Measurements from ENCODE around the gene MAPK4.

Gene MAPK4

DNA sequence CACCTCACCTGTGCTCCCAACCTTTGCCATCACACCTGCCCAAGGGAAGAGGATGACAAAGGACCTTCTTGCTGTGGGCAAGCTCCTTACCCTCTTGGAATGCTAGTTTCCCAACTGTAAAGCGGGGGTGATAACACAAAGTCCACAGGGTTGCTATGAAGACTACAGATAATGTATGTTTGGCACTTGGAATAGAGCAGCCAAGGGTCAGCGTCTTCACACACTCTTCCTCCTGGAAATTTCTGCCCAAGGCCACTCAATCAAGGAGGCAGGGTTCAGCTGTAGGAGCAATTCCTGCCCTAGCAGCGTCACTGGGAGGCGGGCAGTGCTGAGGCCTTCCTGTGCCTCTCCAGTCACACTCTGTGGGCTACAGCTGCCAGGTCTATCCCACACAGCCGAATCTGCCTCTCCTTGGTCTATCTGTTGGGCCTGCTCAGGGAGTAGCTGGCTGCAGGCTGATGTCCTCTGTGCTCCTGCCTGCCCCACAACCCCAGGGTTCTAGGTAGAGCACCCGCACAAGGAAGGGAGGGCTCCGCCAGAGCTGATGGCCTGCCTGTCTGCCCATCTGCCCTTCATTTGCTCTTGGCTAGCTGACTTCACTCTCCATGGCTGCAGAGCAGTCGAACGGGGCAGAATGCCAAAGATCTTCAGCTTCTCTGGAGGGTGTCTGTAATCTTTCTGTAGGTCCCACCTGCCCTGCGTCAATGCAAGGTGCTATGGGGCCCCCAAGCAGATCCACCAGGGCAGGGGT is 168.0 kb downstream of the MAPK4 start:
- no peak for DNase-seq

DNA sequence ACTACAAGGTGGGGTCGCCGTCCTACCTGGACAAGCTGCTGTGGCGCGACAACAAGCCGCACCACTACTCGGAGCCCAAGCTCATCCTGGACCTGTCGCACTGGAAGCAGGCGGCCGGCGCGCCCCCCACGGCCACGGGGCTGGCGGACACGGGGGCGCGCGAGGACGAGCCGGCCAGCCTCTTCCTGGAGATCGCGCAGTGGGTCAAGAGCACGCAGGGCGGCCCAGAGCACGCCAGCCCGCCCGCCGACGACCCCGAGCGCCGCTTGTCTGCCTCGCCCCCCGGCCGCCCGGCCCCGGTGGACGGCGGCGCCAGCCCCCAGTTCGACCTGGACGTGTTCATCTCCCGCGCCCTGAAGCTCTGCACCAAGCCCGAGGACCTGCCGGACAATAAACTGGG is 169.5 kb downstream of the MAPK4 start:
- DNase-seq: no peak

DNA sequence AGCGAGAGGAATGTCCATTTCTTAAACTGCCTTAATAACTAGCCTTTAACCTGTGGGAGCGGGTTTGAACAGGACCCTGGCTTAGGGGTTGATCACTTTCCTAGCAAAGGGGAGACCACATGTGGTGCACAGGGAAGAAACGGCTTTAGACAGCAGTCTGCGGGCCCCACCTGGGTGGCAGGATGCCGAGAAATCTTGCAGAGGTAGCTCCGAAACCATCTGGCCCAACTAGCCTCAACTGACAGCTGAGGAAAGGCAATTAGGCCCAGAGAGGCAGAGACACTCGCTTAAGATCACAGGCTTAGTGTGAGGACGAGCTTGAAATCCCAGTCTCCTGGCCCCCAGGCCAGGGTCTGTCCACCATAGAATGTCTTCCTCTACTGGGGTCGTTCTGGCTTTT is 170.1 kb downstream of the MAPK4 start:
- no peak for DNase-seq

DNA sequence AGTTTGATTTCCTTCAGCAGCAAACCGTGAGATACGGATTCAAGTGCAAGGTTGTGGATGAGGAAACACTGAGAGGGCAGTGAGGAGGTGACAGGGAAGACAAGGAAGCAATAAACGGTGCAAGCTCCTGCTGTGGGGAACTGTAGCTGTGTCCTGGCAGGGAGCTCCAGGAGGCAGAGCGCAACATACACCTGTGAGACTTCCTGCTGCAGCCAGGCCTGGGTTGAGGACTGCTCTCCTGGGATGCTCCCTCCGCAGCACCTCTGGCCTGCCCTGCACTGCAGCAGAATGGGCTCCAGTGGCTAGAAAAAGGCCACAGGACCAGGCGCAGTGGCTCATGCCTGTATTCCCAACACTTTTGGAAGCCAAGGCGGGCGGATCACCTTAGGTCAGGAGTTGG is 174.5 kb downstream of the MAPK4 start:
- no peak for DNase-seq

DNA sequence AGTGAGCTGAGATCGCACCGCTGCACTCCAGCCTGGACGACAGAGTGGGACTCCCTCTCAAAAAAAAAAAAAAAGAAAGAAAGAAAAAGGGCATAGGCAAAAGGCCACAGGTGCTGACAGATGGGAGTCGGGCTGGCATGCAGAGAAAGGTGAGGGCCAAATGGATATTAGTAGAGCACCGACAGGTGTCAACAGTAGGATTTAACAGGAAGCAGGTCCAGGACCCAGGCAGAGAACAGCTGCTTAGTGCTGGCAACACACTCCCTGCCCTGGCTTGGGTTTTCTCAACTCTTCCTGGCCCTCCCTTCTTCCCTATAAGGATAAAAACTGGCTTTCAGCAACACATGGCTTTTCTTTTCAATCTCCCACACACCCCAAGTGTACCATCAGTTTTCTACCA is 175.0 kb downstream of the MAPK4 start:
- no peak for DNase-seq

DNA sequence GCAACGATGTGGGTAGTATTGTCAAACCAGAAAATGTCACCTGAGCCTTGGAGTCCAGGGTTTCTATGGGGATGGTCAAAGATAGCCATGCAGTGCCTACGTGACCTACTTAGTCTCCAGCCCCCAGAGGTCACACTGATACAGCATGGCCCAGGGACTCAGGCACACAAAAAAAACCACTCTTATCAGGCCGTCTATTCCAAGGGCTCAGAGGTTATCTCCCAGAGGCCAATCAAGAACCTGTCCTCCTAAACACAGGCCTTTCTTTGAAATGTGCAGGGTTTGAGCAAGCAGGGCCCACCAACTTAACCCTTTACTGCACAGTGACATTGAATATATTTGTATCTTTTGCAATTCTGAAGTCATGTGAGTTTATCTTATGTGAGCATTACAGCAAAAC is 177.2 kb downstream of the MAPK4 start:
- DNase-seq: no peak

DNA sequence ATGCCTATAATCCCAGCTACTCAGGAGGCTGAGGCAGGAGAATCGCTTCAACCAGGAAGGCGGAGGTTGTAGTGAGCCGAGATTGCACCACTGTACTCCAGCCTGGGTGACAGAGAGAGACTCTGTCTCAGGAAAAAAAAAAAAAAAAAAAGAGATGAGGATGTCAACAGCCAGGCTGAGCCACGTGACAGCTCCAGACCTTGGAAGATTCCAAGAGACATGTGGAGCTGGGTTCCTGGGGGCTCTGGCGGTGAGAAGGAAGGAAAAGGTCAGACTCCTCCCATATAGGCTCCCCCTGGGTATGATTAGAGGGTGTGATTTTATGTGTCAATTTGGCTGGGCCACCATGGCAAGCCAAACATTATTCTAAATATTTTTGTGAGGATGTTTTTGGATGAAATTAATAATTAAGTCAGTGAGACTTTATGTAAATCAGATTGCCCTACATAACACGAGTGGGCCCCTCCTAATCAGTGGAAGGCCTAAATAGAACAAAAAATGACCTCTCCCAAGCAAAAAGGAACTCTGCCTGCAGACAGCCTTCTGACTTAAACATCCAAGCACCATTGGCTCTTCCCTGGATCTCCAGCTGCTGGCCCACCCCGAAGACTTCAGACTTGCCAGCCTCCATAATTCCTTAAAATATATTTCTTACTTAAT is 178.3 kb downstream of the MAPK4 start:
- DNase-seq: no peak

DNA sequence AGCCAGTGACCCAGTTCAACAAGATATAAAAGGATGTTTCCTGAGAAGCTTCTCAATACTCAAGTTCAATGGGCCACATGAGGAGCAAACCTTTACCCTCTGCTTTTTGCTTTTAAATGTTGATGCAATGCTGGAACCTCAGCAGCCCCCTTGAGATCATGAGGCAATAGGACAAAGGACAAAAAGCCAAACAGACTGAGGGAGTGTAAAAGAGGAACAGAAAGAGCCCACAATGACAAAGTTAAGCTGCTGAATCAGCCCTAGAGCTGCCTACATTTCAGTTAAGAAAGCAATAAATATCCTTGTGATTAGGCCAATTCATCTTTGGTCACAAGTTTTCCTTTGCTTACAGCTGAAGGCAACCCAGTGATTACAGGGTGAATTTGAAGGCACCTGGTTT is 183.1 kb downstream of the MAPK4 start:
- DNase-seq: no peak

DNA sequence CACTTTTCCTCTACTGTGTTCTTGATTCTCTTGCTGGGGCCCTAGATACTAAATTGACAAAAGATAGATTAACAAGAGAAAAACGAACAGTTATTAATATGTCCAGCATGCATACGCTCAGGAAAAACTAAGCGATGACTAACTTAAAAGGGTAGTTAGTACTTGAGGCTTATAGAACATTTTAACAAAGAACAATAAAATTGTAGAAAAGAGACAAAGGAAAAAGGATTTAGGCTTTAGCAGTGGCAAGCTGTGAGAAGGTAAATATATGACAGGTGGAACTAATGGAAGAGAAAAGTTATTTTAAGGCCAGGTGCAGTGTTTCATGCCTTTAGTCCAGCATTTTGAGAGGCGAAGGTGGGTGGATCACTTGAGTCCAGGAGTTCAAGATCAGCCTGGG is 184.4 kb downstream of the MAPK4 start:
- DNase-seq: no peak

DNA sequence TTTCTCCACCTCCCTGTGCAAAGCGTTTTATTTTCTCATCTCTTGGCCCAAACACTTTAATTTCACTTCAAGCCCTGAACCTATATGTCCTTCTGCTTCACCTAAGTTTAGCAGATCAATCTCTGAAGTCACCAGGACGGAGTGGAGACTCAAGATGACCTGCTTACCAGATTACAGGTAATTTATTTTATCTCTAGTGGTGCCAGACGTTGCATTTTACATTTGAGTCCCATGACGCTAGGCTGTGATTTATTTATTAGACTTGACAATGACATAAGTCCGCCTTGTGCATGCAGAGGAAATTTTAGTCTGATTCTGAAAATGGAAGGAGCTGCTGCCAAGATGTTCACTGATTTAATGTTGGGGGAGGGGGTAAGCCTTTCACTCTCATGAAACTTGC is 186.1 kb downstream of the MAPK4 start:
- DNase-seq: no peak

DNA sequence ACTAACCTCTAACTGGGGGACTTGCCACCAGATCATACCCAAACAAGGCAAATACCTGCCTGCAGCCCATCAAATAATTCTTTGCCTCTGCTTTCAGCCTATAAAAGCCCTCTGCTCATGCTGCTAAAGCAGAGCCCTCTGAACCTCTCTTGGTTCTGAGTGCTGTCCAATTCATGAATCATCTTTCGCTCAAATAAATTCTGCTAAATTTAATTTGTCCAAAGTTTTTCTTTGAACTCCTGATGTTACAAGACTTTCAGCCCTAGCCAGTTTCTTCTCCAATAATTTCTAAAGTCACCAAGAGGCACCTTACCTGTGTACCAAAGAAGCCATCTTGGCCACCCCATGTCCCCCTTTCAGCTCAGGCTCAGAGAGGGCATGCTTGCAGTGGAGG is 188.0 kb downstream of the MAPK4 start:
- DNase-seq: no peak

DNA sequence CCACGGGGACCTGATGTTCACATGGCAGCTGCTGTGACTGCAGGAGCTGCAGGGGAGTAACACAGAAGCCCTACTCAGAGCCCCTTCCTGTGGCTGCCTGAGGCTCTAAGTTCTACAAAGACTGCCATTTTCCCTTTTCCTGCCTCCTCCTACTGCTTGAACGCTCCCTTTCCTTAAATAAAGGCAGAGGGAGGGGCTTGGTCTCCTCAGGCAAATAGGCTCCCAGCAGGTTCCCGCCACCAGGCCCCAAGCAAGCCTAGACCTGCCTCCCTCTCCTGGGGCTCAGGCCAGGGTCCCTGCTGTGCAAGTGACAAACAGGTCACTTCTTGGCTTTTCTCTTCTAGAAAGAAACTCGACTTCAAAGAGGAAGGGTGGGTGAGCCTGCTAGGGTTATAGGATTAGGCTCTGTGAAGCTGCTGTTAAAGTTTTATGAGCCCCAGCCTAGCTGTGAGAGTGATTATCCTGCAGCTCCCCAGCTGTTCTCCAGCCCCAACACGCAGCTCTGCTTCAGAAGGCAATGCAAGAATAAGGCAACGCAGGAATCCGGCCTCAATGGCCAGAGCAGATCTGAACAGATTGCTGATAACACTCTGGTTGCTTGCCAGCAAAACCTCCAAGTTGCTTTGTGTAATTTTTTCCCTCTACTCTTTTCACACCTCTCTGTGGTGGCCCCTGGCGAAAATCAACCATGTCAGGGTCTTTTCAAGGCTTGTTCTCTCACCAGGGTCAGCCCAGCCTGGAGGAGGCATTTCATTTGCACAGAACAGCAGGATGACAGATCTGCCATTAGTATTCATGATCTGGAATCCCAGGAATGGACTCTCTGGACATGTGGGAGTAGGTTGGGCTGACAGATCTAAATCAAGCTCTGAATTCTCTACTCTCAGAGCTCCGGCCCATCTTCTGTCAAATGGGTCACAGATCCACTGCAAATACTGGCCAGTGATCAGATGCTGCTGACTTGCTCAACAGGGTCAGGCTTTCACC is 188.6 kb downstream of the MAPK4 start:
- DNase-seq: no peak

DNA sequence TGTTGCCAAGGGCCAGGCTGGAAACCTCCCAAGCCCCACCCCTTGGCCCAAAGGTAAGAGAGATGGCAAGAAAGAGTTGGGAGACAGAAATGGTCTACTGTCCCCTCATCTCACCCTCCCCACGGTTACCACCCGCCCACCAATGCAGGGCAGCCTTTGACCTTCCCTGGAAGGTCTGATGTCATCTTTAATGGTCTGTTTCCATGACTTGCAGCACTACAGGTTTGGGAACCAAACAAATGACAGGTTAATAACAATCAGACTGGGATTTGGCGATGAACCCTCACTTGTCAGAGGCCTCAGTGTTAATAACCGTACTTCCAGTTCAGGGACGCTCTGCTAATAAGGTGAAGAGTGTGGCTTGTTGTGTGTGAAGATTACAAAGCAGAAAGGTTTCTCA is 189.5 kb downstream of the MAPK4 start:
- no peak for DNase-seq

DNA sequence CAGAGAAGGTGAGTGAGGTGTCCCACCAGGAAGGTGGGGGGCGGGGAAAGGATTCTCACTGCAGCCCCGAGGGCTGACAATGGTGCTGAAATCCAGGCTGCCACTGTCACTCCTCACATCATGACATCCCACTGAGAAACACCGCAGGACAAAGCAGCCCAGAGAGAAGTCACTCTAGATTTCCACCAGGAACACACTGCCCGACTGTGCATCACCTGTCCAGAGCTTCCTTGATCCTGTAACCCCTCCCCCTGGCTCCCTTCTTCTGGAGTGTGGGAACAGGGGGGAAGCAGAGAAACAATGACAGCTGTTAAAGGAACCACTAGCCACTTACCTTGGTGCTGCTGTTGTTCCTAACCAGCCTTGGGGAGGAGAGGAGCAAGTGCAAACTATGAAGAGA is 190.1 kb downstream of the MAPK4 start:
- DNase-seq: no peak

DNA sequence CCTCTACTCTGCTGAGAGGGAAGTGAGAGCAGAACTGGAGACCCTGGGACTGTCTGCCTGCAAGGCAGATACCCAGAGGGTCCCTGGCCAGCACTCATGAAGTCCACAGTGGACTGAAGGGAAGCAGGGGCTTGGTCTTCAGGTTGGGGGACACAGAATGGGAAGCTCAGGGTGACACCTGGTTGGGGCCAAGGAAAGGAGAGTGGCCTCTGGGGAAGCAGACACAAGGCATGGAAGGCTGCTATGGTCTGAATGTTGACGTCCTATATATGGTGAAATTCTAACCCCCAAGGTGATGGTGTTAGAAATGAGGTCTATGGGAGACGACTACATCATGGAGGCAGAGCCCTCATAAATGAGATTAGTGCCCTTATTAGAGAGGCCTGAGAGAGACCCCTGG is 190.7 kb downstream of the MAPK4 start:
- no peak for DNase-seq

DNA sequence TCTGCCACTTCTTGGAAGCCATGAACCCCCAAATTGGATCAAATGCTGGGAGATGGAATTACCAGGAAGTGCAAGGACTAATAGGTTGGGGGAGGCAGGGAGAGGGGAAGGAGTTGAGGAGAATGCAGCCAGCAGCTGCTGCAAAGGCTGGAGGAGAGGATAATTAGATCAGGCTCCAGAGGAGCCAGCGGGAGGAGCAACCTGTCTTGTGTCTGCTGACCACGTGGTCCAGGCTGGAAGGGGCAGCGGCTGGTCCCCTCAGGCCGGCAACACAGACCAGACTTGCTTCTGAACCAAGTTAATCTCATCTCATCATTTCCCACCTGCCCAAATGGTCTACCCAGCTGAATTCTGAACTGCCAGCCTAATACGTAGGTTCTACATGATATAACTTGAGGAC is 191.6 kb downstream of the MAPK4 start:
- no peak for DNase-seq

DNA sequence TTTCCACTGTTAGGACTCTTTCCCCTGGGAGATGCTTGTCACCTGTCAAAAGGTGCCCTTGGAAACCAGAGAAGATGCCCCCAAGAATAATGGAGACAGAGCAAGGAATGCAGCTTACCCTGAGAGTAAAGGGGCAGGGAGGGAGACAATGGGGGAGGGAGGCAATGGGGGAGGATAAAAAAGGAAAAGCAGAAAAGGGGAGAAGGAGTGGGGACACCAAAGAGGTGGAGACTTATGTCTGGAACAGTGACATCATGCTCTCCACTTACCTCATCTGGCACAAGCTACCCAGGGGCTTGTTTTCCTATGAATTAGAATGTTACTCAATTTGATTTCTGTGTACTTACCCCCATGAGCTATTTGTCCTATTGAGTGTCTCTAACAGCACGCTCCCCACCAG is 192.1 kb downstream of the MAPK4 start:
- DNase-seq: no peak

DNA sequence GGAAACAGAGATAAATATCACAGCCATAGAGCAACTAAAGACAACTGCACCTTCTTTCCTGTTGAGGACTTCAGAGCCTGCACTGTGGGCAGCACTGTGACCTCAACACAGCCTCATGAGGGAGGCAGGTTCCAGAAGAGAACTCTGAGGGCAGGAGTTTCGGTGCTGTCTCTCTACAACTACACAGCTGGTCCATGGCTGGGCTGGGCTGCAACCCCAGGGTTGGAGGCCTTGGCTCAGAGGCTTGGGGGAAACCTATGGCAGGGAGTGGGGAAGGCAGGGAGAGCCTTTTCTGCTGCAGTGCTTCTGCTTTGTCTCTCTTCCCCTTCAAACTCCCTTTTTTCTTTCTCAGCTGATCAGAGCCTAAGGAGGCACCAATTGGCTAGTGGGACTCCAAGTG is 193.4 kb downstream of the MAPK4 start:
- DNase-seq: no peak

DNA sequence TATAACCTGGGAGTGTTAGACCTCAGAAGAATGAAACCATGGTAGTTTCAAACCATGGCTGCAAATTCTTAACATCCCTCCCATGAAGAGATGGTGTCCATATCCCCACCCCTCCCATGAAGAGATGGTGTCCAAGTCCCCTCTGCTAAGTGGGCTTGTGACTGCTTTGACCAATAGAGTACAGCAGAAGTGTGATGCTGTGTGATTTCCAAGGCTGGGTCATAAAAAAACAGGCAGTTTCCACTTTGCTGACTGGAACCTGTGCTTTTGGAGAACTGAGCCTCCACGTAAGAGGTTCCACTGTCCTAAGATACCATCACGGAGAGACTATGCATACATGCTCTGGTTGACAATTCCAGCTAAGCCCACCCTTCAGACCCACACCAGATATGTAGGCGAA is 194.4 kb downstream of the MAPK4 start:
- DNase-seq: no peak

DNA sequence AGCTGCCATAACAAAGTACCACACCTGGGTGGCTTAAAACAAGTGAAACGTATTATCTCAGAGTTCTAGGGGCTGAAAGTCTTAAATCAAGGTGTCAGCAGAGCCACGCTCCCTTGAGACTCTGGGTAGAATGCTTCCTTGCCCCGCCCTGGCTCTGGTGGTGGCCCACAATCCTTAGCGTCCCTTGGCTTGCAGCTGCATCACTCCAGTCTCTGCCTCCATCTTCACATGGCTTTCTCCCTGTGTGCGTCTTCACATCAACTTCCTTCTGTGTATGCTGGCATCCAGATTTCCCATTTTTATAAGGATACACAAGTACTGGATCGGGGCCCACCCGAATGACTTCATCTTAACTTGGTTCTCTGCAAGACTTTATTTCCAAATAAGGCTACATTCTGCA is 197.5 kb downstream of the MAPK4 start:
- DNase-seq: no peak

DNA sequence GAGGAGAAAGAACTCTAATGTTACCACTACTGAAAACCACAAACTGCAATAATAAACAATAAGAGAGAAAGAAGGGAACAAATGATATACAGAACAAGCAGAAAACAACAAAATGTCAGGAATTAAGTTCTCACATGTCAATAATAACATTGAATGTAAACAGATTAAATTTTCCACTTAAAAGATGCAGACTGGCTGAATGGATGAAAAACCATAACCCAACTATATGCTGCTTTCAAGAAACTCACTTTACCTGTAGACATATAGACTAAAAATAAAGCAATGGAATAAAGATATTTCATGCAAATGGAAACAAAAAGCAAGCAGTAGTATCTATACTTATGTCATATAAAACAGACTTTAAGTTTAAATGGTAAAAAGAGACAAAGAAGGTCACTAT is 209.6 kb downstream of the MAPK4 start:
- DNase-seq: no peak

DNA sequence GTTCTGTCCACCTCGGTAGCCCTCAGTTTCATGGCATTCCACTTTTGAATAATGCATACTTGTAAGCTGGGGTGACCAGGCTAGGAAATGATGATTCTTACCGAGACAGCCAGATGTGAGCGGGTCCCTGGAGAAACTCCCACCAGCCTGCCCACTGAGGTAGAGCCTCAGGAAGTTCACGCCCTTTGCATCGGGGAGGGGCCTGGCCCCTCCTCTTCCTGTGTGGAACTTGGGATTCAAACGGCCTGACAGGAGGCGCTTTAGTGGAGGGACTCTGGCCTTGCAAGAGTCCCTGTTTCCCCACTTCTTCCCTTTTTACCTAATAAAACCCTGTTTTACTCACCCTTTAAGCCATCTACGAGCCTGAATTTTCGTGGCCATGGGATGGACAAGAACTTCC is 215.3 kb downstream of the MAPK4 start:
- no peak for DNase-seq

DNA sequence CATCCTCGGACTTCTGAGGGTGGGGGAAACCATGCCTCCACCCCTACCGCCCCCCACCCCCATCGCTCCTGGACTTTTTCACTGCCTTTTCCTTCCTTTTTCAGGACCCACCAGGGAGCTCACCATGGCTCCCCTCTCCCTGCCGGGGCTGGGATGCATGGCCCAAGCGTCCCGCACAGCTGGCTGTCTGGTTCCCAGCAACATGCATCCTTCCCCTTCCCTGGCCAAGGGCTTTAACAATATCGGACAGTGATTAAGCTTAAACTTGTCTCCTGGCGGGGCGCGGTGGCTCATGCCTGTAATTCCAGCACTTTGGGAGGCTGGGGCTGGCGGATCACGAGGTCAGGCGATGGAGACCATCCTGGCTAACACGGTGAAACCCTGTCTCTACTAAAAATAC is 215.8 kb downstream of the MAPK4 start:
- no peak for DNase-seq

DNA sequence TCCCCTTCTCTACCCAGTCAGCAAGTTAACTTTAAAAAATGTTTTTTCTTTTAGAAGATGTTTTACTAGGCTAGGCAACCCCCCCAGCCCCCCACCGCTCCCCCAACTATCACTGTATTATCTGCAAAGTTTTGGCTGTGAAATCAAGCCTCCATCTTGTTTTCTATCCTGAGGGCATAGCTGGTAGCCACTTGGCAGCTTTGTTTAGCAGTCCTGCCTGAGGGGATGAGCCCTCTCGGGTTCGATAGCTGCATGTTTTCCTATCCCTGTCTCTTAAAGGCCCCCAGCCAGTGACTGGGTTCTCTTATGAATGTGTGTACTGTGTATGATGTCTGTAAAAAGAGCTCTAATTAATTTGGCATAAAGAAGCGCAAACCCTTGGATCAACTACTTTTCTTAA is 216.5 kb downstream of the MAPK4 start:
- DNase-seq: no peak
